Neural progenitor cell (in vitro differentiated cells): ENCODE results near the gene PRRT4.

ENCODE experiments used
- CTCF ChIP-seq: fragments of 200-600 bp; sonication (generic); IDR thresholded peaks from 2 replicates; pipeline ENCODE4 v1.5.1; 2017; ENCODE audit warnings: antibody characterized with exemption, mild to moderate bottlenecking
- EZH2 ChIP-seq: fragments of 200-600 bp; sonication (generic); IDR thresholded peaks from 2 replicates; pipeline ENCODE4 v1.6.1; 2017; ENCODE audit warnings: antibody characterized with exemption, mild to moderate bottlenecking, moderate library complexity
- EZH2phosphoT487 ChIP-seq: fragments of 200-600 bp; sonication (generic); IDR thresholded peaks from 2 replicates; pipeline ENCODE4 v1.6.1; 2017; ENCODE audit warnings: antibody characterized with exemption

- TF ChIP-seq CTCF (no peak), EZH2 (no peak), EZH2phosphoT487 (no peak)
These were observed 17.1 kb upstream of the PRRT4 start for GRCh38 chr7:128378637-128379036.
